Measurements from ENCODE around the gene GPR37L1.
"Not testable (repeated sequence)": the region's sequence is repeated elsewhere in the genome, so short reads cannot be mapped to it uniquely, and the experiment has no call there.

Gene GPR37L1

DNA sequence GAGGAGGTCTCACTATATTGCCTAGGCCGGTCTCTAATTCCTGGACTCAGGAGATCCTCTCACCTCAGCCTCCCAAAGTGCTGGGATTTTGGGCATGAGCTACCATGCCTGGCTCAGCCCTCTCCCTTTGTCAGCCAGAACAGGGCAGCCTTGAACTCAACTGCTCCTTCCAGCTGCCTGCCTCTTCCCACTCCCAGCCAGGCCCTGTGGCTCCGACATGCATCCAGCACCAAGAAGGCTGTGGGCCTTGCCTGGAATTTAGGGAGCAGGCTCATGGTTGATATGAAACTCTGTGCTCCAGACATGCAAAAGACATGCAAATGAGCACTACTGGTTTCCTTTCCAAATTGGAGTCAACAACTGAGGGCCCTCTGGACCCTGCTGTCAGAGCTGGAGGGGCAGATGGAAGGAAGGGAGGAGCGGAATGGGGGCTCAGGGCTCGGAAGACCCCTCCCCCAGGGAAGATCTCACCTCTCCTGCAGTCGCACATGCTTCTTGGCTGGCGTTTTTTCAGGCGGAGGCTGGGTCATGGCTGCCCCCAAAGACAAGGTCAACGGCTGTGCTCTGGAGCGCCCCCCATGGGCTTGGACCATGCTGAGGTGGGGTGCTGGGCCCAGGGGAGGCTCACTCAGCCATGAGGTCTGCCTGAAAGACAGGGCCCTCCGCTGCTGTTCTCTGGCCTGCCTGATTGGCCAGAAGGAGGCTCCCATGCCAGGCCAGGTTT is 36.3 kb downstream of the GPR37L1 start:
- peak; percentile 60 for DNase-seq

DNA sequence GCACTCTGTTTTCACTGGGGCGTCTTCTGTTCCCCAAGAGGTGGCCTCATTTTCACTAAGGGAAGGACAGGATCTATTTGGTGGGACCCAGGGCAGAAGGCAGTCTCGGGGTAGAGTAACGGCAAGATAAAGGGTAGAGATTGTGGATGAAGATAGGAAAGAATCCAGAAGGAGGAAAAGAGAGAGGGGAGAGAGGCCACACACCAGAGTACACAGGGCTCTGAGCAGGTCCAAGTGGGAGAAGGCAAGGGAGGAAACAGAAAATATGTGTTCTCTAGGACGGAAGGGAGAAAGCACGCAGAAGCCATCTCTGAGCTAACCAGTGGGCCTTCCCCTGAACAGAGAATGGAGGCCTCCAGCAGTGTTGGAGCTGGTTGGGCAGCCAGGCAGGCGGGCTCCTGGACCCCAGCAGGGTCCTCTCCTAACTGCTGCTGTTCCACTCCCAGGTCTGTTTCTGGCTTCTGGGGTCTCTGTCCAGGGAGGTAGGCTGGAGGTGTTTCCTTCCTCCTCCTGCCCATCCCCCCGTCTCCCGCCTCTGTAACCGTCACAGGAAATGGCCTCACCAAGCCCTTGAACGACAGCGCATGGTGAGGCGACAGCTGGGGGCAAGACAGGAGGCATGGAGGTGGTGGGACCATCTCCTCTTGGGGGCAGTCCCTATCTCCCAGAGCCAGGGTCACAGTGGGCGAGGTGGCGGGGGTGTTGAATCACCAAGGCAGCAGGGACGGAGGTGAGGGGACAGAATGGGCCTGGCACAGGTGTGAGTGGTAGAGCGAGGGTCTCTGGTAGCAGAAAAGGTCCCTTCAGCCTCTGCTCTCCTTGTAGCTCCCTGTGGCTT is 37.0 kb downstream of the GPR37L1 start:
- peak; percentile 77 for DNase-seq

DNA sequence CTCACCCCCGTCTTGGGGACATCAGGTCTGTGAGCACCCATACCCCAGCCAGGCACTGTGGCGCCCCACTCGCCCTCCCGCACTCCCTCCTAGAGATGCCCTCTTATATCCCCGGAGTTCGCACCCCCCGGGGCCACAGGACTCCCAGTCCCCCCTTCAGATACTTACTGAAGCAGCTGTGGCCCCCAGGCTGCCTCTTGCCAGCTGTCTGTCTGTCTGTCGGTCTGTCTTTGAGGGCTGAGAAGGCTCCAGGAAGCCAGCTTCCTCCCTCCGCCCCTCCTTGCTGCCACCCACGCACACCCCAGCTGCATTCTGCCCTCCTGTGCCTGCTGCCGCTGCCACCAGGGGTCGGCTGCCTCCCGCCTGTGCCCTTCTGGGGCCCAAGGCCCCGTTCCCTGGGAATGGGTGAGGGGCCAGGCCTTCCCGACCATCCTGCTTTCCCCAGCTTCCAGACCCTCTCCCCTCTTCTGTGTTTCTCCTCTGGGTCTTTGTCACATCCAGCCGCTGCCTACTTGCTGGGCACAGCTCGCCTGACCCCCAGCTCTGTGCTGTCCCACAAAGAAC is 37.7 kb downstream of the GPR37L1 start, which contains the start of gene PTPN7:
Gene PTPN7 (minus strand): TSS at position 226 of the 564 bp plus-strand sequence. CDS start 1,200 bp downstream, outside the sequence.
- DNase-seq: peak; percentile 76

DNA sequence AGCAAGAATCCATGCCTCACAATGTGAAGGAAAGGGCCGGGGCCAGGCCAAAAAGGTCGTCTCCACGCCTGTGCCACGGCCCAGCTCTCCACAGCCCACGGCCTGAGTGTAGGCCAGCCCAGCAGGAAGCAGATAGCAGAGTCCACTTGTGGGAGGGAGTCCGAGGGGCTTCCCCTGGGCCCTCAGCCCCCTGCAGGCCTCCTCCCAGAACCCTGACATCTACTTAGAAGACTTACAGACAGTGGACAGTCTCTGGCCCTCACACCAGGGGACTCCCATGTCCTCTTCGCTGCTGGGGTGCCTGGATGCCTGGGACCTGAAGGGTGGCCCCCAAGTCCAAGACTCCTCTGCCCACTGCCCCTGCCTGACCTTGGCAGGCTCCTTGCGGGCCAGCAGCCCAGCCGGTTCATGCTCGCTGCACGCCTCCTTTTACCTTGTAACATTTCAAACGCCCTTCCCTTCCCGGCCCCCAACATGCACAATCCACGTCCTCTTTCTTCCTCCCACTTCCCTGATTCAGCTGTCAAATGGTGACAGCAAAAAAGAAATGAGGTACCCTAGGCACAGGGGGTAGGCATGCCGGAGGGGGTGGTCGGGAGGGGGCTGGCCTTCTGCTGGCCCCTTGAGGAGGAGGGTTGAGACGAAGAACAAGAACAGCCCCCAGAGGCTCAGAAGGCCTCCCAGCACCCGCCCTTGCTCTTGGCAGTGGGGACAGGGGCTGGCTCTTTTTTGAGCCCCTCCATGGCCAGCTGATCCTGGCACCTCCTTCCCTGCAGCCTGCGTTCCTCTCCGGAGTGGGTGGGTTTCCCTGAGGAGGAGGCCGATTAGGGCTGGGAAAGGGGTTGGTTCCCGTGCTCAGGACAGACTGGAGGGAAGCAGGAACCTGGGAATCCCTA is 38.7 kb downstream of the GPR37L1 start:
- peak; percentile 20 for DNase-seq

DNA sequence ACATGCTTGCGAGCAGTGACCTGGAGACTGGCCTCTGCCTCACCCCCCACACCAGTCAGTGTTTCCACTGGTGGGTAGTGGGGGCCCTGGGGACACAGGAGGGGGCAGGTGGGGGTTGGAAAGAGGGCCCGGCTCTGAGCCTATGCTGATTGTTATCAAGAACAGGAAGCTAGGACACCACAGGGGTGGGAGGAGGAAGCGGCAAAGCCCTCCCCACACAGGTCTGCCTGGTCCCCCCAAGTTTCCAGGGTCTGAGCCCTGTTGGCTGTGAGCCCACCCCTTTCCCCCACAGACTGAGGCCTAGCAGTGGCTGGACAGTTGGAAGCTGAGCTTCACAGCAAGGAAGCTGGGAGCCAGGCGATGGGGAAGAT is 39.3 kb downstream of the GPR37L1 start:
- DNase-seq: peak; percentile 74

DNA sequence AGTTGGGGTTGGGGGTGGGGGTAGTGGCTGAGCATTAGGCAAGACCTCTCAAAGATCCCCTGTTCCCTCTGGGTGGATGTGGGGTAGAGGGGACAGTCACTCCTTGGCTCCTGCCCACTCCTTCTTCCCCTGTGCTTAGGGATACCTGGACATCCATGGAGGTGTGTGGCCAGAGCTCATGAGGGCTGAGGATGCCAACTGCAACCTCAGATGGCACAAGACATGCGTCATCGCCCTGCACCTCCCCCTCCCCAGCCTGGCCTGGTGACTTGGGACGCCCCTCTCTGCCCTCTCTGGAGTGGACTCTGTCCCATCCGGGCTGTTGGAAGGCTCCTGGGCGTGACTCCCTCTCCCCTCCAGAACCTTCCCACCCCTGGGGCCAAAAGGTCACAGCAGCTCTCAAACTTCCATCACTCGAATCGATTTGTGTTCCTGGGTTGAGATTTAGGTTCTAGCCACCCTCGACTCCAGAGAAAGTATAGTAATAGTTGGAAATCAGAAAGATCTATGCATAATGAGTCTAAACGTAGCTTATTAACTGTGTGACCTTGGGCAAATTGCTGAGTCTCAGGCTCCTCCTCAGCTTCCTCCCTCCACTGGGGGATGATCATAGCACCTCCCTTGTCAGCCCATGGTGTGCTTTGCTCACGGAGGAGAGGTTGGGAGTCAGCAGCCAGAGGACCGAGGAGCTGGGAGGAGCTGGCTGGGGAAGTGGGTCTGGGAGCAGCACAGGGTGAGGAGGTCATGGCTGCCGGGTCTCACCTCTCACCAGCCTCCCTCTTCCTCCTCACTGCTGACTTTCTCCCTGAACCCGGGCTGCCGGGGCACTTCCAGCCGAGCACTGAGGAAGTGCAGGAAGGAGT is 39.9 kb downstream of the GPR37L1 start:
- DNase-seq: peak; percentile 56

DNA sequence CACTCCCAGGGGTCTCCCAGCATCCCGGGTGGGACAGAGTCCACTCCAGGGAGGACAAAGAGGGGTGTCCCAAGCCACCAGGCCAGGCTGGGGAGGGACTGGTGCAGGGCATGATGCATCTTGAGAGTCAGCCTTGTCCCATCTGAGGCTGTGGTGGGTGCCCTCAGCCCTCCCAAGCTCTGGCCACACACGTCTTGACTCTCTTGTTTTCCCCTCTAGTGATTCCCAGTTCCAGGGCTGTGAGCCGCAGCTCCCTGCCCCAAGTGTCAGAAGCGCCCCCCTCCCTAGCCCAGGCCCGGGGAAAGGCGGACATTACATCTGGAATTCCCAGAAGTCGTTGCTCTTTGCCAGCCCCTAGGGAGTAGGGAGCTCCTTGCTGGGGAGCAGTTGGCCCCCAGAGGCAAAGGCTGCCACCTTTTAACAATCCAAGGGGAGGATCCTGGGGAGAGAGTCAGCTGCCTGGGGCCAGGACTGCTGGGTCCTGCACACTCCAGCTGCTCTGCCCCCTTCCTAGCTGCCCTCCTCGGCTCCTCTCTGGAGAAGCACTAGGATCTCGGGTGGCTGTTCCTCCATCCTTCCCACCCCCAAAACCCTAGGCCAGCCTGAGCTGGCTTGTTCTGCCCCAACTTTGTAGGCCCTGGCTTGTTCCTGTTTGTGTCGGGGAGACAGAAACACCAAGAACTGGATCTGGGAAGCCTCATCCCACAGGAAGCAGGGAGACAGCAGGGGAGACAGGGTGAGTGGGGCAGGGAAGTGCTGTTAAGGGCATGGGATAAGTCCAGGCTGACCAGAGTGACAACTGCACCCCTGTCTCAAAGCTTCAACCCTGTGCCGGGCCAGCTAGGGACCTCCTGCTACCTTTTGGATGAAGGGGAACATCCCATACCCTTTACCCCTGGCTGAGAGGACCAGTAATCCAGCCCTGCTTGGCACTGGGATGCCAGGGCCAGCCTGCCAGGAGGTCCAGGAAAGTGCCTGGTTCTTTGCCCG is 40.9 kb downstream of the GPR37L1 start:
- peak; percentile 52 for DNase-seq

DNA sequence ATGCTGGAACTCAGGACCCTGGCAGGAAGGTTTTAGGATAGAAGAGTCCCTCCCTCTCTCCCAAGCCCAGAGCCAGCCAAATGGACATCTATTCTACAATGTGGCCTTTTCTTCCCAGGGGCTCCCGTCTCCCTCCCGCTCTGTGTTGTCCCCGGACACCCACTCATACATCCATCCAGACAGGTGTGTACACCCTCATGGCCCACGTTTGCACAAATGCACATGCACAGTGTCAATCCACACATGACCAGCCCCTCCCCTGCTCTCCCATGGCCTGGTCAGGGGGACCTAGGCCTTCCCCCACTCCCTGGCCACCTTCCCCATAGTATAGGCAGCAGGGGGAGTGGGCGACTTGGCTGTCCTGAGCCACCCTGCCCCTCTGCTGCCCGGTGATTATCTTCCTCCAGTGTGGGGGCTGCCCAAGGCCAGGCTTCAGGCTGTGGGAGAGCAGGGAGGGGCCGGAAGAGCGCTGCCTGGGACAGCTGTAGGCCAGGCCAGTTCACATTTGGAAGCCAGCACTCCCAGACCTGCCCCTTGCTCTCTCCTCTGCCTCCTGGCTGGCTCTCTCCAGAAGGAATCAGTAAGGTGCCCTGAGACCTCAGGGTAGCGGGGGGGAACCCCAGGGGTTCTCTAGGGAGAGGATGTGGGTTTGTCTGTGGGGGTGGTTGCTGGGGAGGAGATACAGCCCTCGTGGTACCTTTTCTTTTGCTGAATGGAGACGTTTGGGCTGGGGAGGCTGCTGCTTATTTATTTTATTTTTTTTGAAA is 41.7 kb downstream of the GPR37L1 start:
- DNase-seq: peak; percentile 67

DNA sequence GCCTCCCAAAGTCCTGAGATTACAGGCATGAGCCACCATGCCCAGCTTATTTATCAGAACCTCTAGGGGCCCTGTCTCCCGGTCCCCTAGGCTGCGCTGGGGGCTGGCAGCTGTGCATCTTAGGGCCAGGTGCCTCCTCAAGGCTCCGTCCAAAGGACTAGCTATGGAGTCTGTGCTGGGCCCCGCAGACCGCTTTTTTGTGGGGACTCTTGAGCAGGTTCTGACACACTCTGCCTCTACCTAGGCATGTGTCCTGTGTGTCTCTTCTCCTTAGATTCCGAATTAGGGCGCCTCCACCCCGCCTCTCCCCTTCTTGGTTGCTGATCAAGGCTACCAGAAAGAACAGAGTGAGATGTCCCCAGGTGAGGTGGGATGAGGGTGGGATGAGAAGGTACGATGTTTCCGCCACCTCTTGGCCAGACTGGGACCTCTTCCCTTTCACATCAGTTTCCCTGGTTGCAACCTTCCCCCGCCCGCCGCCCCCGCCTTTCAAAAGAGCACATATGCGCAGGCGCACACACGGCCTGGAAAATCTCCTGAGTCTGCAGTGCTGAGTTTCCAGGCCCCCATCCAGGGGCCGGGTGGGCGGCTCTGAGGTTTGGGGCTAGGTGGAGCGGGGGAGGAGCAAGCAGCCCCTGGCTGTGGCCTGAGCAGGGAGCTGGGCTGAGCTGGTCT is 42.7 kb downstream of the GPR37L1 start:
- DNase-seq: no peak

DNA sequence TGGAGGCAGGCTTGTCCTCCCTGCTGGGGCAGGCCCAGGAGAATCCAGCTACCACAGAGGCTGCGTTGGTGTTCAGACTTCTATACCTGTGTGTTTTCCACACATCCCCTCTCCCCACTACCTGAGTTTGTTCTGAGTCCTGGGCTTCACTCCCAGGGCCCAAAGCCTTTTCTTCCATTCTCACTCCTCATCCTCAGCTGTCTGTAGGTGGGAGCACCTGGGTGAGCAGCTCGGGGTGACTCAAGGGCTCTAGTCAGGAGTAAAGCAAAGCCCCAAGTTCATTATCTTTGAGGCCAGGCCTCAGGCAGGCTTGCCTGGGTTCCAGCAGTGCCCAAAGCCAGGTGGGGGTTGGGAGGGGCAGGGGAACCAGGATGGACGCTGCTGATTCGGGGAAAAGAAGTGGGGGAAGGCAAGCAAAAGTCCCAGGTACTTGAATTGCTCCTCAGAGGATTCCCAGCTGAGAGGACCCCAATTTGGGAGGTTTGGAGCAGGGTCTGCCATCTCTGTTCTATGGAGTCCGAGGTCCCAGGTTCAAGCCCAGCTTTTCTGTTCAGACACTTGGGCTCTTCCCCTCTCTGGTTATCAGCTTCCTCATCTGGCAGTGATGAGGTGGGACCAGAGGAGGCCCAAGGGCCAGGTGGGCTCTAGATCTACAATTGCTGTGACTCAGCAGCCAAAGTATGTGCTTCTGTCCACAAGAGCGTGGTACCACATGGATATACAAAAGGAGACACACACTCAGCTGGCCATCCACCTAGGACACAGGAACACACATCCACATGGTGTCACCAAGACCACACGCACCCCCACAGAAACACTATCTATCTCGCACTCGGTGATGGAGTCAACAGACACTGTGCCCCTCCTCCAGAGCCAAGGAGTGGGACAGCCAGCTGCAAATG is 43.5 kb downstream of the GPR37L1 start:
- DNase-seq: no peak

DNA sequence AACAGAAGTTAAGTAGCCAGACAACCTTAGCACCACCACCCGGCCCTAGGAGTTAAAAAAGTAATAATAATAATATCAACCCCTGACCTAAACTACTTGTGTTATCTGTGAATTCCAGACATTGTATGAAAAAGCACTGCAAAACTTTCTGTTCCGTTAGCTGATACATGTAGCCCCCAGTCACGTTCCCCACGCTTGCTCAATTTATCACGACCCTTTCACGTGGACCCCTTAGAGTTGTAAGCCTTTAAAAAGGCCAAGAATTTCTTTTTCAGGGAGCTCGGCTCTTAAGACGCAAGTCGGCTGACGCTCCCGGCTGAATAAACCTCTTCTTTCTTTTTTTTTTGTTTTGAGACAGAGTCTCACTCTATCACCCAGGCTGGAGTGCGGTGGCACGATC is 44.3 kb downstream of the GPR37L1 start:
- not testable (repeated sequence) for DNase-seq

DNA sequence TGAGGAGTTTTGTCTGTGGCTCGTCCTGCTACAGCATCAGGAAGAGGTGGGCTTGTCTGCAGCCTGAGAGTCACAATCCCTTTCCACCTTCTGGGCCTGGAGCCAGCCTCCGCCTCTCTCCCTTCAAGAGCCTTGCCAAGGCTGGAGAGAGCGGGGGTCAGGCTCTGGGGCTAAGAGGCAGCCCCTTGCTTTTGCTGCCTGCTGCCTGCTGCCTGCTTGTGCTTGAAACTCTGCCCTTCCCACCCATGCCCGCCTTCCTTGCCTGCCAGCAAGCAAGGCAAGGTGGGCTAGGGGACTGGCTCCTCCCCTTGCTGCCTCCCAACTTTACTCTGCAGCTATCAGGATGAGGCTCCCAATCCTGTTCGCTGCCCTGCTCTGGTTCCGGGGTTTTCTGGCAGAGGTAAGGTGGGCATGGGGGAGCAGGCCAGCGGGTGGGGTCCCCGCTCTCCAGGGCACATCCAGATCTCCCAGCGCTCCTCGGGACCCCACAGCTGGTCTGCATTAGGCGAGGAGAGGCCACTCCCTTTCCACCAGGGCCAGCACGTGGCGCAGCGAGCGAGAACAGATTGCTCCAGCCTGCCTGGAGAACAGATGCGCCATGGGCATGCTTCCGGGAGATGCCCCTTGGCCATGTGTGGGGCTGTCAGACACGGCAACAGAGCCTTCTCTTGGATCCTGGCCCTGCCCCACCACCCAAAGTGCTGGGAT is 45.1 kb downstream of the GPR37L1 start:
- DNase-seq: no peak

DNA sequence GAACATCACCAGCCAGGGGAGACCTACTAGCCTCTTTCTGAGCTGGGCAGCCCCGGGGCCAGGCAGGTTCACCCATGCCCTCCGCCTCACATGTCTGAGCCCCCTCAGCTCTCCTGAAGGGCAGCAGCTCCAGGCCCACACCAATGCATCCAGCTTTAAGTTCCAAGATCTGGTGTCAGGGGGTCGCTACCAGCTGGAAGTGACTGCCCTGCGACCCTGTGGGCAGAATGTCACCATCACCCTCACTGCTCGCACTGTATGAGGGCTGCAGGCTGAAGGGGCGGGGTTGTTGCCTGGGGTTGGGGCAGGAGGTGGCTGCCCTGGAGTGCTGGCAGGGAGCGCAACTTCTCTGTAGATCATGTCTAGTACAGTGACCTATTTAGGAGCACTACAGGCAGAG is 46.1 kb downstream of the GPR37L1 start:
- DNase-seq: no peak

DNA sequence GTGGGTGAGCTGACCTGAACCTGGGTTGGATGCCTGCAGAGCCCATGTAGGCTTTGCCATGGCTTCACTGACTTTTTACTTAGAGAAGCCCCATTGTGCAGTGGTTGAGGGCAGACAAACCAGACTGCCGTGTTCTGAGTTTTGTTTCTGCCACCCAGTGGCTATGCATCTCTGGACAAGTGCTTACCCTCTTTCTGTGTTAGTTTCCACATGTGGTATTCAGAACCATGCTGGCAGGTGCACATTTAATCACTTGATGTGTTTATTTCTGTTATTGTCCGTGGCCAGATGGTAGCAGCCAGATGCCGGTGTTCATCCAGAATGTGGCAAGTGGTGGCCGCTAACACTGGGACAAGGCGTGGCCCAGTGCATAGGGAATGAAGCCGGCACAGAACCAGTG is 48.0 kb downstream of the GPR37L1 start:
- no peak for DNase-seq

DNA sequence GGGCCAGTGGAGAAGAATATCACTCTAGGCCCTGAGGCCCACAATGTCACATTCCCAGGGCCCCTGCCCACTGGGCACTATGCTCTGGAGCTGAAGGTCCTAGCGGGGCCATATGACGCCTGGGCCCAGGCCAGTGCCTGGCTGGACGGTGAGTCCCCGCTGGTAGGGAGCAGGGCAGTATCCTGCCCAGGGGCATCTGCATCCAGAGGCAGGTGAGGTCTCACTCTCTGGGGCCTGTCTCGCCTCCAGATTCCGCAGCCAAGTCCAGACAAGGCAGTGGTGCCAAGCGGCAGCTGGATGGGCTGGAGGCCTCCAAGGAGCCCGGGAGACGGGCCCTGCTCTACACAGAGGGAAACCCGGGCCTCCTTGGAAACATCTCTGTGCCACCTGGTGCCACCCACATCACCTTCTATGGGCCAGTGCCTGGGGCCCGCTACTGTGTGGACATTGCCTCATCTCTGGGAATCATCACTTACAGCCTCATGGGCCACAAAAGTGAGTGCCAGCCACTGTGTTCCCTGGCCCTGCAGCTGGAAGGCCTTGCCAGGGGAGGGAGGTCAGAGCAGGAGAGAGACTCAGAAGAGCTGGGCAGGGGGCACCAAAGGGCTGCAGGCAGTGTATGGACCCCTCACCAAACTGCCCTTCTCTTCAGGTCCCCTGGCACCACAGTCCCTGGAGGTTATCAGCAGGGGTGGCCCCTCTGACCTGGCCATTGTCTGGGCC is 48.7 kb downstream of the GPR37L1 start:
- no peak for DNase-seq

DNA sequence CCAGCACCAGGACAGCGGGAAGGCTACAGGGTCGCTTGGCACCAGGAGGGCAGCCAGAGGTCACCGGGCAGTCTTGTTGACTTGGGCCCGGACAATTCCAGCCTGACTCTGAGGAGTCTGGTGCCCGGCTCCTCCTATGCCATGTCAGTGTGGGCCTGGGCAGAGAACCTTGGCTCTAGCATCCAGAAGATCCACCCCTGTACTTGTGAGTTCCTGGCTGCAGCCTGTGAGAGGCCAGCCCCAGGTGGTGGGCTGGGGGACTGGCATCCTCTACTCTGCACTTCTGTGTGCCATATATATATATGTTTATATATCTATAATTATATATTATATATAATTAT is 49.3 kb downstream of the GPR37L1 start:
- DNase-seq: no peak

DNA sequence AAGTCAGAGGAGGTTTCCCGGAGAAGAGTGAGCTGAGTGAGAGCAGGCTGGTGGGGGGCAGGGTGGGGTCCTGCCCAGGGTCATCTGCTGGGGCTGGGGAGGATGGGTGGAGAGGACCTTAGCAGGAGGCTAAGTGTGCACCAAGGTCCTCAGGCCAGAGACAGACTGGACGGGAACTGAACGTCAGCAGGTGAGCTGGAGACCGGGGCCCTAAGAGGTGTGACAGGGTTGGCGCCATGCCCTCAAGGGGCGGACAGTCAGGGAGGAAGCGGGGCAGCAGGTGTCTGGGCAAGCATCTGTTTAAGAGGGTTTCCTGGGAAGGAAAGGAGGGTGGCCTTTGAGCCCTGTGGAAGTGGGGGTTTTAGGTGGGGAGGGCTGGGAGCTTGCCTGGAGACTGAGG is 51.3 kb downstream of the GPR37L1 start:
- no peak for DNase-seq

Data from NK-92 treated with Interleukin-12 subunit alpha and Interleukin-12 subunit beta, amount 100 ng/mL, for 24 hours (cell line).